Measurements from ENCODE around the gene EGFLAM. TPM values are rescaled to one million over a fixed set of nuclear protein-coding genes. Genes with fewer than 3 reads are reported as not detected.

Gene EGFLAM
- total RNA-seq, 1 experiment from 2014 or later = 45.4 TPM

- TF ChIP-seq EZH2 (IDR thresholded peaks at IDR 0.05; ENCODE audit: borderline replicate concordance, low read depth, low read length, poor library complexity, severe bottlenecking) (no peak), CTCF (conservative IDR thresholded peaks at IDR 0.05; ENCODE audit: low read depth, low read length) (no peak)
- H3K9me3 ChIP-seq (ENCODE audit: low read depth, low read length, poor library complexity, severe bottlenecking) = no peaks in the 10 kb centered on the region
- intact Hi-C loops (cut with micrococcal nuclease; ENCODE audit: unreplicated experiment) = no loop called here
- H3K4me3 ChIP-seq (ENCODE audit: low read depth, low read length, poor library complexity, severe bottlenecking) = no peak overlapping the region
- H3K36me3 ChIP-seq (ENCODE audit: insufficient read depth, low read length, poor library complexity, severe bottlenecking) = no peaks in the 10 kb centered on the region
- peaks cover 5% of the 10 kb centered on the region for H3K4me1 ChIP-seq (ENCODE audit: insufficient read depth, low read length, poor library complexity, severe bottlenecking)
- BruUV-seq (replicated peaks) = no TSS peak
- POLR2A ChIA-PET (ENCODE audit: low non-redundant PET) = no interaction called here
- CTCF ChIA-PET = interaction anchor here (0.5 kb wide), 1 partner anchor 17 kb away, joined by 4 read pairs; no protein-coding TSS in a partner anchor
- no peaks in the 10 kb centered on the region for H3K27me3 ChIP-seq (replicated peaks; ENCODE audit: insufficient read depth, low read depth, low read length, poor library complexity)
- no peak overlapping the region for H3K27ac ChIP-seq (ENCODE audit: low read depth, low read length, poor library complexity, severe bottlenecking)
- no peak for DNase-seq (ENCODE audit: low spot score)
Observed at GRCh38 chr5:38249301-38249700, 9.1 kb upstream of the EGFLAM start.

GRCh38 chr5:38249812-38250211 lies 8.5 kb upstream of the EGFLAM start:
- Histone ChIP-seq H3K36me3 (ENCODE audit: insufficient read depth, low read length, poor library complexity, severe bottlenecking) (no peaks in the 10 kb centered on the region), H3K4me3 (ENCODE audit: low read depth, low read length, poor library complexity, severe bottlenecking) (no peak overlapping the region), H3K4me1 (ENCODE audit: insufficient read depth, low read length, poor library complexity, severe bottlenecking) (peaks cover 5% of the 10 kb centered on the region), H3K27me3 (replicated peaks; ENCODE audit: insufficient read depth, low read depth, low read length, poor library complexity) (no peaks in the 10 kb centered on the region), H3K9me3 (ENCODE audit: low read depth, low read length, poor library complexity, severe bottlenecking) (no peaks in the 10 kb centered on the region), H3K27ac (ENCODE audit: low read depth, low read length, poor library complexity, severe bottlenecking) (no peak overlapping the region)
- ChIA-PET POLR2A (ENCODE audit: low non-redundant PET) (no interaction called here), CTCF (no interaction called here)
- no peak for TF ChIP-seq EZH2 (IDR thresholded peaks at IDR 0.05; ENCODE audit: borderline replicate concordance, low read depth, low read length, poor library complexity, severe bottlenecking)
- TF ChIP-seq CTCF (conservative IDR thresholded peaks at IDR 0.05; ENCODE audit: low read depth, low read length) = no peak
- no peak for DNase-seq (ENCODE audit: low spot score)
- BruUV-seq (replicated peaks) = no TSS peak
- intact Hi-C loops (cut with micrococcal nuclease; ENCODE audit: unreplicated experiment) = no loop called here

- no peaks in the 10 kb centered on the region for H3K36me3 ChIP-seq (ENCODE audit: insufficient read depth, low read length, poor library complexity, severe bottlenecking)
- TF ChIP-seq CTCF (conservative IDR thresholded peaks at IDR 0.05; ENCODE audit: low read depth, low read length) = no peak
- TF ChIP-seq EZH2 (IDR thresholded peaks at IDR 0.05; ENCODE audit: borderline replicate concordance, low read depth, low read length, poor library complexity, severe bottlenecking) = no peak
- no peak for DNase-seq (ENCODE audit: low spot score)
- intact Hi-C loops (cut with micrococcal nuclease; ENCODE audit: unreplicated experiment) = no loop called here
- no TSS peak for BruUV-seq (replicated peaks)
- no peak overlapping the region for H3K27ac ChIP-seq (ENCODE audit: low read depth, low read length, poor library complexity, severe bottlenecking)
- POLR2A ChIA-PET (ENCODE audit: low non-redundant PET) = no interaction called here
- CTCF ChIA-PET = no interaction called here
- H3K4me1 ChIP-seq (ENCODE audit: insufficient read depth, low read length, poor library complexity, severe bottlenecking) = peaks cover 5% of the 10 kb centered on the region
- no peaks in the 10 kb centered on the region for H3K9me3 ChIP-seq (ENCODE audit: low read depth, low read length, poor library complexity, severe bottlenecking)
- H3K27me3 ChIP-seq (replicated peaks; ENCODE audit: insufficient read depth, low read depth, low read length, poor library complexity) = no peaks in the 10 kb centered on the region
- no peak overlapping the region for H3K4me3 ChIP-seq (ENCODE audit: low read depth, low read length, poor library complexity, severe bottlenecking)
Observed at GRCh38 chr5:38250763-38251448, 7.5 kb upstream of the EGFLAM start.
